PC-3 (cell line): ENCODE results near the gene DGKI. TPM values are rescaled to one million over a fixed set of nuclear protein-coding genes. Genes with fewer than 3 reads are reported as not detected.

Source experiments
- ATAC-seq: fragments of 200-7000 bp; cut with Tn5 transposase; 2 replicates; pipeline ENCODE4 v1.9.1; 2020; ENCODE audit warnings: mild to moderate bottlenecking, moderate library complexity
- BruUV-seq: library from RNA; stranded (reverse); fragments of 400-500 nt; replicated peaks from 2 replicates; lab custom pipeline; 2021; lab: Mats Ljungman, UMichigan
- CTCF ChIA-PET: fragments of 300-600 bp; sonication (Branson Sonifier 250); formaldehyde crosslinking; loops from one replicate; lab custom pipeline; 2022; ENCODE audit warnings: antibody characterized with exemption; lab: Charles Lee
- POLR2A ChIA-PET: fragments of 300-600 bp; sonication (Branson Sonifier 250); formaldehyde crosslinking; loops from one replicate; lab custom pipeline; 2022; ENCODE audit warnings: antibody characterized with exemption; ENCODE audit not compliant: unreplicated experiment; lab: Charles Lee
- DNase-seq: peaks from one replicate; pipeline ENCODE4 v3.0.0-alpha.2; 2015
- H2AFZ ChIP-seq: fragments of 300-600 bp; sonication (generic); 2 replicates; pipeline ENCODE4 v1.6.0; 2016; ENCODE audit warnings: antibody characterized with exemption, low read length
- H3F3A ChIP-seq: fragments of 300-600 bp; sonication (generic); one replicate; pipeline ENCODE4 v1.6.0; 2017; ENCODE audit warnings: antibody characterized with exemption, low read length, control low read depth, mild to moderate bottlenecking; ENCODE audit not compliant: unreplicated experiment
- H3K27ac ChIP-seq: fragments of 300-600 bp; sonication (generic); 2 replicates; pipeline ENCODE4 v1.5.1; 2016; ENCODE audit warnings: mild to moderate bottlenecking, low read length
- H3K27me3 ChIP-seq: fragments of 300-600 bp; sonication (generic); 2 replicates; pipeline ENCODE4 v1.6.1; 2016; ENCODE audit warnings: low read length, mixed read lengths
- H3K36me3 ChIP-seq: fragments of 300-600 bp; sonication (generic); 2 replicates; pipeline ENCODE4 v1.6.1; 2016; ENCODE audit warnings: low read depth, mixed run types, low read length, mixed read lengths
- H3K4me1 ChIP-seq: fragments of 300-600 bp; sonication (generic); 2 replicates; pipeline ENCODE4 v1.5.1; 2016; ENCODE audit warnings: low read length; ENCODE audit not compliant: insufficient read depth
- H3K4me2 ChIP-seq: fragments of 300-600 bp; sonication (generic); 2 replicates; pipeline ENCODE4 v1.6.0; 2016; ENCODE audit warnings: low read length
- H3K4me3 ChIP-seq: fragments of 300-600 bp; sonication (generic); 2 replicates; pipeline ENCODE4 v1.5.1; 2016; ENCODE audit warnings: mild to moderate bottlenecking, low read length, mixed read lengths
- H3K79me2 ChIP-seq: fragments of 300-600 bp; sonication (generic); 2 replicates; pipeline ENCODE4 v1.6.1; 2017; ENCODE audit warnings: low read length, mixed read lengths
- H3K9ac ChIP-seq: fragments of 300-600 bp; sonication (generic); 2 replicates; pipeline ENCODE4 v1.6.0; 2016; ENCODE audit warnings: mild to moderate bottlenecking, low read length
- H3K9me2 ChIP-seq: fragments of 300-600 bp; sonication (generic); replicated peaks from 2 replicates; pipeline ENCODE4 v1.6.1; 2016; ENCODE audit warnings: mixed run types, low read length, mixed read lengths
- H3K9me3 ChIP-seq: fragments of 300-600 bp; sonication (generic); 2 replicates; pipeline ENCODE4 v1.6.1; 2016; ENCODE audit warnings: low read length, mixed read lengths
- H4K20me1 ChIP-seq: fragments of 300-600 bp; sonication (generic); 2 replicates; pipeline ENCODE4 v1.6.1; 2016; ENCODE audit warnings: low read length, mixed read lengths
- CTCF ChIP-seq: fragments of 300-600 bp; sonication (generic); conservative IDR thresholded peaks from 2 replicates; pipeline ENCODE4 v1.5.1; 2017; ENCODE audit warnings: antibody characterized with exemption, low read depth, mild to moderate bottlenecking, low read length
- EZH2 ChIP-seq: fragments of 300-600 bp; sonication (generic); IDR thresholded peaks from one replicate; pipeline ENCODE4 v1.6.1; 2017; ENCODE audit warnings: antibody characterized with exemption, mild to moderate bottlenecking, low read length; ENCODE audit not compliant: unreplicated experiment
- EZH2phosphoT487 ChIP-seq: fragments of 300-600 bp; sonication (generic); IDR thresholded peaks from 2 replicates; pipeline ENCODE4 v1.6.1; 2018; ENCODE audit warnings: mild to moderate bottlenecking, antibody characterized with exemption, low read length, borderline replicate concordance
- intact Hi-C: fragments of 100-400 bp; cut with micrococcal nuclease; formaldehyde crosslinking; loops from 2 replicates; pipeline ENCODE4 v1.9.0; 2023
- total RNA-seq: library from RNA; depleted of rRNA; stranded (reverse); fragments of >200 nt; gene quantifications from 2 replicates; pipeline ENCODE4 v1.2.3, GENCODE V29; 2014

DGKI gene
- total RNA-seq, 1 experiment from 2014 or later: not detected

GRCh38 chr7:137717811-137718271 is 128.9 kb downstream of the DGKI start:
- H3K9me3 ChIP-seq: no peaks in the 10 kb centered on the region
- ChIA-PET CTCF (no interaction called here), POLR2A (no interaction called here)
- no peak overlapping the region for H3K27ac ChIP-seq
- no peak overlapping the region for H2AFZ ChIP-seq
- no peaks in the 10 kb centered on the region for H3F3A ChIP-seq
- DNase-seq: no peak
- H4K20me1 ChIP-seq: no peaks in the 10 kb centered on the region
- no peaks in the 10 kb centered on the region for H3K4me1 ChIP-seq
- H3K9me2 ChIP-seq: no peaks in the 10 kb centered on the region
- H3K79me2 ChIP-seq: no peaks in the 10 kb centered on the region
- no peak overlapping the region for H3K4me3 ChIP-seq
- TF ChIP-seq CTCF (no peak), EZH2 (no peak), EZH2phosphoT487 (no peak)
- H3K27me3 ChIP-seq: peaks cover 86% of the 10 kb centered on the region
- H3K4me2 ChIP-seq: no peak overlapping the region
- ATAC-seq: no peak
- BruUV-seq: no TSS peak
- H3K36me3 ChIP-seq: no peaks in the 10 kb centered on the region
- no peak overlapping the region for H3K9ac ChIP-seq
- intact Hi-C loops: no loop called here

- no peak for ATAC-seq
- Histone ChIP-seq H2AFZ (no peak overlapping the region), H3K4me3 (no peak overlapping the region), H3K27me3 (peaks cover 90% of the 10 kb centered on the region), H3K4me1 (no peaks in the 10 kb centered on the region), H3K9me2 (no peaks in the 10 kb centered on the region), H3K9me3 (no peaks in the 10 kb centered on the region), H3K9ac (no peak overlapping the region), H3K36me3 (no peaks in the 10 kb centered on the region), H3K4me2 (no peak overlapping the region), H3F3A (no peaks in the 10 kb centered on the region), H3K27ac (no peak overlapping the region), H3K79me2 (no peaks in the 10 kb centered on the region), H4K20me1 (no peaks in the 10 kb centered on the region)
- DNase-seq: no peak
- BruUV-seq: no TSS peak
- intact Hi-C loops: no loop called here
- ChIA-PET POLR2A (no interaction called here), CTCF (no interaction called here)
- TF ChIP-seq CTCF (no peak), EZH2 (no peak), EZH2phosphoT487 (no peak)
Observed at GRCh38 chr7:137717045-137717444, 129.7 kb downstream of the DGKI start.

- no peaks in the 10 kb centered on the region for H3K79me2 ChIP-seq
- no peaks in the 10 kb centered on the region for H3F3A ChIP-seq
- ChIA-PET CTCF (no interaction called here), POLR2A (no interaction called here)
- no peaks in the 10 kb centered on the region for H3K9me2 ChIP-seq
- no peak for TF ChIP-seq EZH2phosphoT487
- no peak for TF ChIP-seq CTCF
- TF ChIP-seq EZH2: no peak
- no peak overlapping the region for H3K9ac ChIP-seq
- H3K9me3 ChIP-seq: no peaks in the 10 kb centered on the region
- no peaks in the 10 kb centered on the region for H4K20me1 ChIP-seq
- no peak overlapping the region for H3K4me3 ChIP-seq
- ATAC-seq (no peak), DNase-seq (no peak)
- H3K27ac ChIP-seq: no peak overlapping the region
- BruUV-seq: no TSS peak
- H3K4me2 ChIP-seq: no peak overlapping the region
- intact Hi-C loops: no loop called here
- H3K36me3 ChIP-seq: no peaks in the 10 kb centered on the region
- H3K27me3 ChIP-seq: peaks cover 84% of the 10 kb centered on the region
- no peak overlapping the region for H2AFZ ChIP-seq
- no peaks in the 10 kb centered on the region for H3K4me1 ChIP-seq
Observed at GRCh38 chr7:137716061-137716460, 130.7 kb downstream of the DGKI start.
